H1 (cell line): Measurements from ENCODE around the gene PLEKHA5. TPM values are rescaled to one million over a fixed set of nuclear protein-coding genes. Genes with fewer than 3 reads are reported as not detected.

Experiments
- CTCF ChIA-PET: fragments of 300-600 bp; sonication (Branson Sonifier 250); formaldehyde crosslinking; loops from one replicate; lab custom pipeline; 2021; ENCODE audit not compliant: partially characterized antibody; lab: Charles Lee
- POLR2A ChIA-PET: fragments of 300-600 bp; sonication (Branson Sonifier 250); formaldehyde crosslinking; loops from one replicate; lab custom pipeline; 2021; ENCODE audit warnings: inconsistent platforms; ENCODE audit not compliant: partially characterized antibody; lab: Charles Lee
- DNase-seq, 2 experiments: peaks; one replicate each; pipeline versions ENCODE4 v3.0.0 to v3.0.0-alpha.2; 2010 to 2022; ENCODE audit warnings: low spot score in 2 of 2, low read depth in 1 of 2, mixed read lengths in 1 of 2
- FAIRE-seq: peaks from 2 replicates; lab custom pipeline; 2011; peaks lifted over from hg19 to GRCh38; lab: Jason Lieb, UNC
- H2AFZ ChIP-seq: 2 replicates; pipeline ENCODE4 v1.8.1; 2012; ENCODE audit warnings: low read length, inconsistent platforms
- H2AK5ac ChIP-seq: 2 replicates; pipeline ENCODE4 v1.6.1; 2013; ENCODE audit warnings: low read depth, low read length
- H2BK120ac ChIP-seq: replicated peaks from 2 replicates; pipeline ENCODE3; 2013; ENCODE audit warnings: low read depth, low read length, inconsistent platforms
- H2BK12ac ChIP-seq: 2 replicates; pipeline ENCODE4 v1.6.1; 2013; ENCODE audit warnings: low read depth, low read length
- H2BK15ac ChIP-seq: 2 replicates; pipeline ENCODE4 v1.6.1; 2013; ENCODE audit warnings: low read length
- H2BK20ac ChIP-seq: 2 replicates; pipeline ENCODE4 v1.6.1; 2013; ENCODE audit warnings: low read length
- H2BK5ac ChIP-seq: 2 replicates; pipeline ENCODE4 v1.6.1; 2013; ENCODE audit warnings: low read depth, low read length
- H3K14ac ChIP-seq: 2 replicates; pipeline ENCODE4 v1.6.1; 2013; ENCODE audit warnings: inconsistent platforms; ENCODE audit not compliant: insufficient read length
- H3K18ac ChIP-seq: 2 replicates; pipeline ENCODE4 v1.6.1; 2013; ENCODE audit warnings: low read length; ENCODE audit errors: extremely low read depth
- H3K23ac ChIP-seq: 2 replicates; pipeline ENCODE4 v1.6.1; 2013; ENCODE audit warnings: inconsistent platforms; ENCODE audit not compliant: insufficient read length
- H3K23me2 ChIP-seq: 2 replicates; pipeline ENCODE4 v1.6.1; 2013; ENCODE audit warnings: low read depth, low read length
- H3K27ac ChIP-seq: 2 replicates; pipeline ENCODE4 v1.6.1; 2011; ENCODE audit warnings: low read depth, low read length, inconsistent platforms
- H3K27me3 ChIP-seq, 4 experiments: replicated peaks in 1 of 4; 1 replicate in 1 of 4; 2 replicates in 3 of 4; pipeline versions ENCODE4 v1.6.1 to v1.8.1; 2011 to 2013; ENCODE audit warnings: low read length in 3 of 4, mild to moderate bottlenecking in 3 of 4, inconsistent platforms in 2 of 4, mixed read lengths in 2 of 4, moderate library complexity in 1 of 4; ENCODE audit not compliant: control insufficient read depth in 3 of 4, insufficient read depth in 3 of 4; ENCODE audit errors: extremely low read depth in 1 of 4
- H3K36me3 ChIP-seq, 4 experiments: 2 replicates each; pipeline versions ENCODE4 v1.6.1 to v1.8.1; 2011 to 2013; ENCODE audit warnings: mild to moderate bottlenecking in 4 of 4, low read length in 3 of 4, moderate library complexity in 2 of 4, control low read depth in 1 of 4, inconsistent platforms in 1 of 4; ENCODE audit not compliant: insufficient read depth in 4 of 4, control insufficient read depth in 2 of 4
- H3K4ac ChIP-seq: replicated peaks from 2 replicates; pipeline ENCODE3; 2013; ENCODE audit warnings: low read length, low read depth, mixed read lengths, inconsistent platforms; ENCODE audit not compliant: insufficient read length
- H3K4me1 ChIP-seq, 4 experiments: replicated peaks in 1 of 4; 1 replicate in 1 of 4; 2 replicates in 3 of 4; pipeline versions ENCODE4 v1.6.1 to v1.8.1; 2011 to 2013; ENCODE audit warnings: low read length in 3 of 4, inconsistent platforms in 2 of 4, mixed read lengths in 1 of 4; ENCODE audit not compliant: insufficient read depth in 4 of 4, control insufficient read depth in 3 of 4
- H3K4me2 ChIP-seq, 2 experiments: 2 replicates each; pipeline versions ENCODE4 v1.6.1 to v1.8.1; 2011 to 2013; ENCODE audit warnings: low read depth in 2 of 2, low read length in 2 of 2, control low read depth in 1 of 2, inconsistent platforms in 1 of 2, mild to moderate bottlenecking in 1 of 2; ENCODE audit not compliant: insufficient read depth in 1 of 2
- H3K4me3 ChIP-seq, 4 experiments: fragments of 200-600, 300-600 bp in 1 of 4; sonication (generic), shearing (Covaris generic), sonication (Bioruptor Twin) in 1 of 4; 2 replicates each; pipeline versions ENCODE4 v1.5.1 to v1.8.1; 2011 to 2016; ENCODE audit warnings: low read length in 4 of 4, low read depth in 3 of 4, control low read depth in 2 of 4, inconsistent platforms in 2 of 4, mild to moderate bottlenecking in 2 of 4, mixed read lengths in 1 of 4, moderate library complexity in 1 of 4; ENCODE audit not compliant: insufficient read depth in 2 of 4; ENCODE audit errors: extremely low read depth in 1 of 4
- H3K56ac ChIP-seq: replicated peaks from 2 replicates; pipeline ENCODE3; 2013; ENCODE audit warnings: low read depth, mild to moderate bottlenecking, mixed read lengths, low read length, inconsistent platforms; ENCODE audit not compliant: insufficient read length
- H3K79me1 ChIP-seq: 2 replicates; pipeline ENCODE4 v1.6.1; 2013; ENCODE audit warnings: low read depth, low read length, control low read depth
- H3K79me2 ChIP-seq, 2 experiments: 2 replicates each; pipeline versions ENCODE4 v1.6.1 to v1.8.1; 2012 to 2013; ENCODE audit warnings: low read length in 2 of 2, mild to moderate bottlenecking in 2 of 2, inconsistent platforms in 1 of 2; ENCODE audit not compliant: insufficient read depth in 2 of 2, control insufficient read depth in 1 of 2
- H3K9ac ChIP-seq, 4 experiments: replicated peaks in 1 of 4; 1 replicate in 1 of 4; 2 replicates in 3 of 4; pipeline versions ENCODE4 v1.6.1 to v1.8.1; 2011 to 2013; ENCODE audit warnings: low read depth in 3 of 4, low read length in 3 of 4, control low read depth in 2 of 4, mild to moderate bottlenecking in 2 of 4, moderate library complexity in 2 of 4, inconsistent platforms in 1 of 4; ENCODE audit errors: extremely low read depth in 1 of 4
- H3K9me3 ChIP-seq, 2 experiments: 2 replicates each; pipeline versions ENCODE4 v1.6.1 to v1.8.1; 2012 to 2013; ENCODE audit warnings: mild to moderate bottlenecking in 2 of 2, moderate library complexity in 2 of 2, control low read depth in 1 of 2, inconsistent platforms in 1 of 2, low read depth in 1 of 2, low read length in 1 of 2, mixed read lengths in 1 of 2; ENCODE audit not compliant: insufficient read depth in 2 of 2
- H4K20me1 ChIP-seq, 2 experiments: replicated peaks in 1 of 2; 2 replicates each; pipeline versions ENCODE3 to v1.8.1; 2011 to 2013; ENCODE audit warnings: inconsistent platforms in 2 of 2, low read length in 2 of 2, mild to moderate bottlenecking in 1 of 2; ENCODE audit not compliant: insufficient read depth in 2 of 2, control insufficient read depth in 1 of 2
- H4K5ac ChIP-seq: 2 replicates; pipeline ENCODE4 v1.6.1; 2013; ENCODE audit warnings: low read length, low read depth, mixed read lengths, inconsistent platforms; ENCODE audit not compliant: insufficient read length
- H4K8ac ChIP-seq: 2 replicates; pipeline ENCODE4 v1.8.0; 2013; ENCODE audit warnings: mild to moderate bottlenecking, moderate library complexity, low read length, inconsistent platforms; ENCODE audit not compliant: insufficient read depth; ENCODE audit errors: extremely low read depth
- H4K91ac ChIP-seq: replicated peaks from 2 replicates; pipeline ENCODE3; 2013; ENCODE audit warnings: low read length, mixed read lengths, inconsistent platforms; ENCODE audit not compliant: insufficient read length
- ASH2L ChIP-seq: fragments of 200-600, 300-600 bp; sonication (generic); IDR thresholded peaks from one replicate; pipeline ENCODE4 v1.7.1; 2017; ENCODE audit warnings: low read length
- ATF2 ChIP-seq: IDR thresholded peaks from 2 replicates; pipeline ENCODE4 v1.6.1; 2012; ENCODE audit warnings: low read length, inconsistent platforms
- CHD1 ChIP-seq: IDR thresholded peaks from 2 replicates; pipeline ENCODE4 v1.6.1; 2012; ENCODE audit warnings: low read depth, low read length, improper control_type of control experiment
- JUN ChIP-seq: IDR thresholded peaks from 2 replicates; pipeline ENCODE4 v1.6.1; 2011; ENCODE audit warnings: low read depth, mild to moderate bottlenecking, improper control_type of control experiment, low read length
- JUND ChIP-seq: IDR thresholded peaks from 2 replicates; pipeline ENCODE4 v1.6.1; 2011; ENCODE audit warnings: mild to moderate bottlenecking, improper control_type of control experiment, low read length
- KDM5A ChIP-seq: fragments of 200-600 bp; IDR thresholded peaks from 2 replicates; pipeline ENCODE4 v1.7.1; 2012; ENCODE audit warnings: mild to moderate bottlenecking, low read length, inconsistent platforms, mixed read lengths
- NRF1 ChIP-seq: IDR thresholded peaks from 2 replicates; pipeline ENCODE4 v1.6.1; 2011; ENCODE audit warnings: mild to moderate bottlenecking, low read depth, low read length, improper control_type of control experiment
- POLR2AphosphoS5 ChIP-seq: IDR thresholded peaks from 2 replicates; pipeline ENCODE4 v1.6.1; 2011; ENCODE audit warnings: low read depth, low read length
- RBBP5 ChIP-seq: IDR thresholded peaks from 2 replicates; pipeline ENCODE4 v1.7.1; 2012; ENCODE audit warnings: low read depth, mild to moderate bottlenecking, inconsistent platforms, low read length, moderate library complexity, borderline replicate concordance
- SP1 ChIP-seq: IDR thresholded peaks from 2 replicates; pipeline ENCODE4 v1.6.1; 2011; ENCODE audit warnings: low read depth, low read length
- SUZ12 ChIP-seq: fragments of 200-600 bp; sonication (generic); IDR thresholded peaks from 2 replicates; pipeline ENCODE4 v1.6.1; 2012; ENCODE audit warnings: mild to moderate bottlenecking, inconsistent platforms, low read length, moderate library complexity, mixed read lengths
- TCF12 ChIP-seq: IDR thresholded peaks from 2 replicates; pipeline ENCODE4 v1.6.1; 2011; ENCODE audit warnings: low read depth, mild to moderate bottlenecking, low read length
- YY1 ChIP-seq: IDR thresholded peaks from 2 replicates; pipeline ENCODE4 v1.6.1; 2011; ENCODE audit warnings: low read depth, mild to moderate bottlenecking, low read length
- whole genome bisulfite sequencing, 2 experiments: shearing (Covaris generic) in 1 of 2; methylation state at CpG; one replicate each; pipeline versions ENCODE4 v1.1.6 to v1.1.7; 2013 to 2015; ENCODE audit warnings: low lambda C conversion rate in 2 of 2, mixed read lengths in 2 of 2, inconsistent platforms in 1 of 2, low coverage in 1 of 2, missing lambda C conversion rate in 1 of 2; ENCODE audit not compliant: insufficient replicate concordance in 2 of 2, insufficient coverage in 1 of 2, insufficient read length in 1 of 2; ENCODE audit errors: extremely low coverage in 1 of 2, missing lambda C conversion rate in 1 of 2; 5-methylcytosine and 5-hydroxymethylcytosine counted together
- polyA plus RNA-seq, 7 experiments: library from polyadenylated mRNA; depleted of rRNA in 3 of 7; stranded (reverse) in 5 of 7; unstranded in 2 of 7; fragments of >200 nt in 5 of 7; fragments of 200-250 nt in 2 of 7; gene quantifications; 1 replicate in 5 of 7; 2 replicates in 1 of 7; 4 replicates in 1 of 7; pipeline versions ENCODE4 v1.2.1 to v1.2.3, GENCODE V29; 2011 to 2013; ENCODE audit warnings: missing spikeins in 2 of 7, mixed read lengths in 2 of 7
- total RNA-seq: library from RNA; stranded (reverse); fragmentation: NEBNext Ultra II Directional; extraction: Animal tissue kit (Norgen Biotek cat#: 25700); gene quantifications from 2 replicates; pipeline ENCODE4 v1.2.1, GENCODE V29; 2021
- TF ChIP-seq, protein P1 (sequence below): IDR thresholded peaks from 2 replicates; pipeline ENCODE4 v1.6.1; 2012; ENCODE audit warnings: inconsistent platforms

The PLEKHA5 gene
- total and polyA plus RNA-seq, 2 of the 8 experiments (the other 6 are each of a cell fraction or from before 2014, with no cell fraction given) = 17.2 to 66.1 TPM

GRCh38 chr12:19387161-19387560 lies 257.6 kb downstream of the PLEKHA5 start:
- Histone ChIP-seq H3K4me3 (no peak overlapping the region), H2BK15ac (no peak overlapping the region), H3K27me3 (no peaks in the 10 kb centered on the region), H3K14ac (no peak overlapping the region), H4K5ac (no peak overlapping the region), H3K18ac (no peak overlapping the region), H4K8ac (no peak overlapping the region), H4K20me1 (no peaks in the 10 kb centered on the region), H2AFZ (no peak overlapping the region), H3K9me3 (no peaks in the 10 kb centered on the region; a peak in 1 of 4 replicates), H3K4ac (no peak overlapping the region), H3K36me3 (no peaks in the 10 kb centered on the region), H2AK5ac (no peak overlapping the region), H2BK20ac (no peak overlapping the region), H4K91ac (no peak overlapping the region), H3K79me2 (no peaks in the 10 kb centered on the region), H3K79me1 (no peaks in the 10 kb centered on the region), H2BK12ac (no peak overlapping the region), H3K27ac (no peak overlapping the region), H3K56ac (no peak overlapping the region), H3K23ac (no peak overlapping the region), H3K9ac (no peak overlapping the region), H3K4me2 (no peak overlapping the region), H2BK5ac (no peak overlapping the region), H2BK120ac (no peak overlapping the region), H3K4me1 (peaks cover 0 to 6% (median 0%) of the 10 kb centered on the region in 4 experiments; a peak in 3 of 7 replicates), H3K23me2 (no peaks in the 10 kb centered on the region)
- DNase-seq (no peak), FAIRE-seq (no peak)
- TF ChIP-seq ATF2 = no peak
- no peak for TF ChIP-seq CHD1
- TF ChIP-seq KDM5A = no peak
- TF ChIP-seq YY1 = no peak
- no peak for TF ChIP-seq ASH2L
- TF ChIP-seq TCF12 = no peak
- TF ChIP-seq, protein P1, sequence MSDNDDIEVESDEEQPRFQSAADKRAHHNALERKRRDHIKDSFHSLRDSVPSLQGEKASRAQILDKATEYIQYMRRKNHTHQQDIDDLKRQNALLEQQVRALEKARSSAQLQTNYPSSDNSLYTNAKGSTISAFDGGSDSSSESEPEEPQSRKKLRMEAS = no peak
- TF ChIP-seq SP1 = no peak
- no peak for TF ChIP-seq RBBP5
- TF ChIP-seq NRF1 = no peak
- TF ChIP-seq SUZ12 = no peak
- no peak for TF ChIP-seq POLR2AphosphoS5
- TF ChIP-seq JUND = no peak
- TF ChIP-seq JUN = no peak
- ChIA-PET POLR2A (no interaction called here), CTCF (interaction anchor here (0.6 kb wide), 1 partner anchor 24 kb away, joined by 3 read pairs; no protein-coding TSS in a partner anchor)
- 88% methylated on average over 2 of the region's 2 CpGs; no CpG with 5 or more reads in 1 of the 2 experiments for WGBS, 2 experiments
